Dedifferentiated amniotic fluid mesenchymal stem cell (primary cell): Measurements from ENCODE around the gene COL5A1.
"Not testable (repeated sequence)": the region's sequence is repeated elsewhere in the genome, so short reads cannot be mapped to it uniquely, and the experiment has no call there.

Experiments
- DNase-seq: peaks from one replicate; pipeline ENCODE4 v3.0.0-alpha.2; 2016; ENCODE audit errors: extremely low spot score

Gene COL5A1

DNA sequence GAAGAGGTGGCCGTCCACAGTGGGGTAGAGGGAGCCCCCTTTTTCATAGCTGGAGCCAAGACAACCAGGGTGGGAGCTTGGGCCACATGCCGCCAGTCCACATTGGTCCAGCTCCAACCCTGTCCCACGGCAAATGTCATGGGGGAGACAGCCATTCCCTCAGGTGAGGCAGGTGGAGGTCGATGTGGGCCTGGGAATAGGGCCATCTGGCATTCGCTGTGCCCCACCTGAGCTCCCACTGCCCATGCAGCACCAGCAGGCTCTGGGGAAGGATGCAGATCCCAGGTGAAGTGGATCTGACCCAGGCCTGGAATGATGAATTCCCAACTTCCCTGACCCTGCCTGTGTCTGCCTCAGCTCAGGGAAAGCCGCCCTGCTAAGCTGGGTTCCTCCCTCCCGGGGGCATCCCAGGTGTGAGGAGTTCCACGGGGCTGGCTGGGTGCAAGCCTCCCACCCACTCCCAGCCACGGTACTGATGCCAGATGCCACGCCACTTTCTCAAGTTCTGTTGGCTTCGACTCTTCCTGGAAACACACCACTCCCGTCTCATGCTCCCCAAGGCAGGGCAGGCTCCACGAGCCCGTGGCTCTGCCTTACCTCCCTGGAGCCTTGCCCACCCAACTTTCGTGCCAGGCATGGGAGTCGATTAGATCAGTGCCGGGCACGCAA lies 213.8 kb downstream of the COL5A1 start:
- no peak for DNase-seq

DNA sequence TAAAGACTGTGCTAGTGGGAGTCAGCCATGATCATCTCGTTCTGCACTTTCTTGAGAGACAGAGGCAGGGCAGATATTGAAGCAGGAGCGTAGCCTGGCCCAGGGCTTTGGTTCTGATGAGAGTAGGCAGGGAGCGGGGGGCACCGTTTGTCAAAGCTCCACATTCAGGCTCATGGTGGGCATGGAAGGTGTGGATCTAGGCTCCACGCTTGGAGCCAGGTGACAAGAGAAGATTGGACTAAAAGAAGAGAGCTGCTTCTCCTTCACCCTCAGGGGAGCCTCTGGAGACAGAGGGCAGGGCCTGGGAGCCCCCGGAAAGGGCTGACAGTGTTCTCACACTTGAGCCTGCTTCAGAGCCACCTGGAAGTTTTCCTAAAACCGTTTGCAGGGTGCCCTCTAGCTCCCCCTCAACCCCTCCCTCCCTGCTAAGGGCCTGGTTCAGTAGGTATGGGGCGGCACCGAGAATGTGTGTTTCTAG lies 214.3 kb downstream of the COL5A1 start:
- DNase-seq, result no peak

GRCh38 chr9:134857451-134857850 lies 215.8 kb downstream of the COL5A1 start:
- not testable (repeated sequence) for DNase-seq

DNA sequence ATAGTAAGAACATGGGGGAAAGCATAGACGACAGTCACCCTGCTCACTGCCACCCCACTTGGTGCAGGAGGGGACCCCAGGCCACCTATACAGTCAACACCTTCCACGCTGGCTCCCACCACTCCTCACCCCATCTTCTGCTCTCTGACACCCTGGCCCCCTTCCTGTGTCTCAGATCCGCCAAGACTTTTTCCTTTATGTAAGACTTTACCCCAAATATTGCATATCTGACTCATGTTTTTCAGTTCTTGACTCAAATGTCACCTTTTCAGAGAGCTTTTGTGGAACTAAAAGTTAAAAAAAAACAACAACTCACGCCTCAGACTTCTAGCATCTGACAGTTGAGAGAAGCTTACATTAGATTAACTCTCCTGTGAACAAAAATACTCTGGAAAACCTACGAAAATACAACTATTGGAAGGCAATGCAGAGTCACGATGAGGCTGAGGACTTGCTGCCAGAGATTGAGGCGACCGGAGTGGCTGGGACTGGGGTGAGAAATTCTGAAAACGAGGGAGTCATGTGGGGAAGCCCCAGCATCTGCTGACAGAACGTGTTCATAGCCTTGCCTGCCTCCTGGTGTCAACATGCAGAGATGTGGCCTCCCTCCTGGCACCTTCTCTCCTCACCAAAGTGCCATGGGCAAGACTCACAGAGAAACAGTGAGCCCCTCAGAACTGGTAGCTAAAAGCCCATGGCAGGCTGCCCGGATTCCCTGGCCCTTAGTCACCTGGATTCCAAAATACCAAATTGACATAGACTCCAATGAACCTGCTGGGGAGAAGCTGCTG lies 216.6 kb downstream of the COL5A1 start:
- no peak for DNase-seq

DNA sequence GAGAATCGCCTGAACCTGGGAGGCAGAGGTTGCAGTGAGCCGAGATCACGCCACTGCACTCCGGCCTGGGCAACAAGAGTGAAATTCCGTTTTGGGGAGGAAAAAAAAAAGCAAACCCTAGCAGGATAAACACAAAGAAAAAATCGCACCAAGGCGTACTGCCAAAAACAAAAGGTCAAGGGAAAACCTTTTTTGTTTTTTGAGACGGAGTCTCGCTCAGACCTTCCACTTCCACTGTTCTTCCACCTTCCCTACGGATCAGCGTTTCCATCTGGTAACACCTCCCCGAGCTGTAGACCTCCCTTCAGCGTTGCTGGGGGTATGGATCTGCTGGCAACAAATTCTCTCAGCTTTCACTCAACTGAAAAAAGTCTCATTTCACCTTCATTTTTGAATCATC lies 218.9 kb downstream of the COL5A1 start:
- DNase-seq, result no peak

DNA sequence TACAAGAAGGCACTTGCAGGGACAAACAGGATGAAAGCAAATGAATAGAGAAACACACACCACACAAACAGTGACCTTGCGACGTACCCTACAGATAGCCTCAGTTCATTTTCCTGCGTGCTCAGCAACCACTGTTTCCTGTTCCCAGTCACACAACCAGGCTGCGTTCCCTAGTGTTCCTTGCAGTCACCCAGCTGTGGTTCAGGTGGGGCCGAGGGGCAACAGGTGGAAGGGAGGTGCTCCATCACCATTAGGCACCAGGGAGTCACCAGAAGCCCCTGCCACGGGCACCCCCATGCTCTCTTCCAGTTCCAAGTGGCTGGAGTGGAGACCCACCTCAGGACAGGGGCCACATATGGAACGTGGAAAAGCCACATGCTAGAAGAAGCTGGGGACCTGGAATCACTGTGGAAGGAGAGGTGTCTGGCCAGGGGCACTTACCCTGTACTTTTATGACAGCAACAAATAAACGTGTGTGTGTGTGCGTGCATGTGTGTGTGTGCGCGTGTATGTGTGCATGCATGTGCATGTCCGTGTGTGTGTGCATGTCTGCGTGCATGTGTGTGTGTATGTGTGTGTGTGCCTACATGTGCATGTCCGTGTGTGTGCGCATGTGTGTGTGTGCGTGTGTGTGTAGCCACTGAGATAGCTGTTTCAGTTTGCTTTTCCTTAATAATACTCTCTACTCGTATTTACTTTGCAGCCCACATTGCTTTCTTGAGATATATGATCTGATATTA lies 220.2 kb downstream of the COL5A1 start:
- DNase-seq, result no peak

- DNase-seq, result no peak
Observed at GRCh38 chr9:134863306-134863902, 221.8 kb downstream of the COL5A1 start.

- DNase-seq, result no peak
Observed at GRCh38 chr9:134863941-134864820, 222.6 kb downstream of the COL5A1 start.

DNA sequence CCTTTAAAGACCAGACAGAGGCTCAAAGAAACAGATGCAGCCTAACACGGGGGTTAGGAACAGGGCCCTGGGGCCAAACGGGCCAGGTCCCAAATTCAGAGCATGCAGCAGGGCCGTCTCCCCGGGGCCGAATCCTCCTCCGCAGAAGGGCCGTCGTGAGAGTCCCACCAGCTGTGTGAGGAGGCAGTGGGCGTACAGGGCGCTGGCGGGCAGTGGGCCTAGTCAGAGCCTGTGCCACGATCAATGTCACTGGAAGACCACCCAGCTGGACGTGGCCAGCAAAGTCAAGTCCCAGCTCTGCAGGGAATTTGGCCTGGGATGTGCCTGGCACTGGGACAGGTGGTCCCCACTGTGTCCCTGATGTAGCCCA lies 223.2 kb downstream of the COL5A1 start:
- DNase-seq, result no peak

DNA sequence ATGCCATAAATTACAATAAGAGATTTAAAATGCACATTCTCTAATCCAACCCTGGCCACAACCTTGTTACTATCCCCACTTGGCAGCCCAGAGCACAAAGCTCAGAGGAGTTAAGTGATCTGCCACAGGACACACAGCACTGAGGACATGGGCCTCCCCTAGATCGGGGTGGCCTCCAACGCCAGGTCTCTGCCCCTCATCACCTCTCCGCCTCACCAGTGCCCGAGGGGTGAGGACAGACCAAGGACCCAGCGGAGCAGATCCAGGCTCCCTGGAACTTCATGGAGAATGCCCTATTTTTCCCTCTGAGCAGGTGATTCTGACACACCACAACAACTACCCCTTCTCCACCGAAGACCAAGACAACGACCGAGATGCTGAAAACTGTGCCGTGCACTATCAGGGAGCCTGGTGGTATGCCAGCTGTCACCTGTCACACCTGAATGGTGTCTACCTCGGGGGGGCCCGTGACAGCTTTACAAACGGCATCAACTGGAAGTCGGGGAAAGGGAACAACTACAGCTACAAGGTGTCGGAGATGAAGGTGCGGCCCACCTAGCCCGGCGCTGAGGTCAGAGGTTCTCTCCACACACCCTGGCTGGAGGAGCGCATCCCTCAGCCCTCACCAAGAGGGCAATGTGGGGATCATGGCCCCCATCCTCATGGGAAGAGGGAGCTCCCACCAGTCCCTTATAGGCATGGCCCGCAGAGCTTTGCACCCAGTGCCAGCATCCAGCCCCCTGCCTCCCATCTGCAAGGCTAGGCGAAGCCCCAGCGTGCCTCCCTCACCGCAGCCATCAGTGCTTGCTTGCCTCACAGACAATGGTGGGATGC lies 226.5 kb downstream of the COL5A1 start:
- DNase-seq, result no peak

GRCh38 chr9:134868751-134869553 lies 227.3 kb downstream of the COL5A1 start:
- DNase-seq, result no peak

GRCh38 chr9:134869554-134870300 lies 228.1 kb downstream of the COL5A1 start:
- no peak for DNase-seq

DNA sequence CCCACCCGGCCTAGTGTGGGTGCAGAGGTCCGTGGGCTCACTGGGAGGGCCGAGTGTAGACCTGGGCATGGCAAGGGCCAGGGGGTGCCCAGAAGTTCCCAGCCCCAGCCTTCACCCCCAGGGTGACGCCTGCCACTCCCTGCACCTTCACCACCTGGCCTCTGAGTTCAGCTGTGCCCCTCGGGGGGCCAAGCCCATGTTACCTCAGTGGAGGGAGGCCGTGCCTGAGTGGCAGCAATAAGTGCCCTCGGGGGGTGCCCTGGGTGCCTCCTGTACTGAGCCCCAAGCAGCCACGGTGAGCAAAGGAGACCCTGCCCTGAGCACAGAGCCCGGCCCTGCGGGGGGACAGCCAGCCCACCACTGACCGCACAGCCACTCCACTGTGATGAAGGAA lies 228.7 kb downstream of the COL5A1 start:
- DNase-seq, result no peak

DNA sequence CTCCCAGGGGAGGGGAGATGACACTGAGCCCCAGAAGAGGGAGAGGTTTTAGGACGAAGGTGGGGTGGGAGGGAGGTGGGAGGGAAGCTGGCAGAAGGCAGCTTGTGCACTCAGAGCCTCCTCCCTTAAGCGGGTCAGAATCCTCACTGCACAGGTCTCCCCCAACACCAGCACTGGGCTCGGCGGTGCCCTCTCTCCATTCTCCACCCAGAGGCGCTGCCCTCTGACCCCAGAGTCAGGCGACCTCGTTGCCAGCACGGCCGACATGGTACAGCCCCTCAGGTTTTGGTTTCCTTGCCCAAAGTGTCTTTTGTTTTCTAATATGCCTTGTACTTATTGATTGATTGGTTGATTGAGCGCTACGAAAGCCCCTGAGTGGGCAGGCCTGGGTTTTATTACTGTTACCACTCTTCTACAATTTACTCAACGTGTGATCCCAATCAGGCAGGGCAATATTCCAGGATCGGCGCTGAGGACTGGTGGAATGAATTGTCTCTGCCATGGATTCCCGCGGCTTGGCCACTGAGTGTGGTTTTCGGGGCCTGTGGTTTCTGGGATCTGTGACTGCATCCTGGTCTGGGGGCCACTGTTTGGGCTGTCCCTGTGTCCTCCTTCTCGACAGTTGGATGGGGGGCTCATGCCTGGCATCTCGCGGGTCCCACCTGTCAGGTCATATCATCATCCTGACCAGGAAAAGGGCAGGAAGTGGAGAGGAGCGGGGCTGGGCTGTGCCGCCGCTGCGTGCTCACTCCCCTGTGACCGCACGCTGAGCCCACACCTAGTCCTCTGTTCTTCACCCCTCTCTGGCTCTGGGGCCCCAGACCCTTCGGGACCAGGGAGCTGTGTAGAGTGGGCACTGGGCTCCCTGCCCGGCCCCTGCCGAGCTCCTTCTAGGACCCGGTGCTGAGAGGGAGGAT lies 229.4 kb downstream of the COL5A1 start:
- DNase-seq, result no peak

DNA sequence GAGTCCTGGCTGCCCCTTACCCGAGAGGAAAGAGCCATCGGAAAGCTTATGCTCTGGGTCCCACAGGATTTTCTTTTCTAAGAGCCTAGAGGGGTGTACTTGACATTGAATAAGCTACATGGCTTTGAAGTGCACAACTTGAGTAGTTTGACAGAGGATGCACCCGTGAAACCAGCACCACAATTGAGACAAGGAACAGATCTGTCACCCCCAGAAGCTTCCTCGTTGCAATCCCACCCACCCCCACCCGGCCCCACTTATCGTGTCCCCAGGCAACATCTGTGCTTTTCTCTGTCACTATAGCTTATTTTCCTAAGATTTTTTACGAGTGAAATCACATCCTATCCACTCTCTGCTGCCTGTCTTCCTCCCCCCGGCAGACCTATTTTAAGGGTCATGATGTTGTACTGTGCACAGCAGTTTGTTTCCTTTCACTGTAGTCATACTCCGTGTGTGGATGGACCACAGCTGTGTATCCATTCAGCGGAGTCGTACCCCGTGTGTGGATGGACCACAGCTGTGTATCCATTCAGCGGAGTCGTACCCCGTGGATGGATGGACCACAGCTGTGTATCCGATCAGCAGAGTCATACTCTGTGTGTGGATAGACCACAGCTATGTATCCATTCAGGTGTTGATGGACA lies 230.2 kb downstream of the COL5A1 start:
- DNase-seq, result no peak

DNA sequence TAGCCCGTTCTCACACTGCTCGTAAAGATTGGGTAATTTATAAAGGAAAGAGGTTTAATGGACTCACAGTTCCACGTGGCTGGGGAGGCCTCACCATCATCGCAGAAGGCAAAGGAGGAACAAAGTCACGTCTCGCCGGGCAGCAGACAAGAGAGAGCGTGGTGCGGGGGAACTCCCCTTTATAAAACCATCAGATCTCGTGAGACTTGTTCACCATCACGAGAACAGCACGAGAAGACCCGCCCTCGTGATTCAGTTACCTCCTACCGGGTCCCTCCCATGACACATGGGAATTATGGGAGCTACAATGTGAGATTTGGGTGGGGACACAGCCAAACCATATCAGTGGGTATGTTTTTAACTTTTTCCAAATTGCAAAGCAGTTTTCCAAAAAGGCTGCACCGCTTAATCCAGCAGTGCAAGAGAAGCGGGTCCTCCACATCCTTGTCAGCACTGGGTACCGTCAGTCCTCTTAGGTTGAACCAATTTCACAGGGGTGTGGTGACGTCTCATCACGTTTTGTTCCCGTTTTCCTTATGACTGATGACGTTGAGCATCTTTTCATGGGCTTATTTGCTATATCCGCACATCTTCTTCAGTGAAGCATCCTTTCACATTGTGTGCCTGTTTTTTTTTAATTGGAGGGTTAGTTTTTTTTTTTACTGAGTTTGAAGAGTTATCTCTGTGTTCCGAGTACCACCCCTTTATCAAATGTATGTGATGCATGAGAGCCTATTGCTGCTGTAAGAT lies 231.1 kb downstream of the COL5A1 start:
- no peak for DNase-seq
